Measurements from ENCODE around the gene KRT33B.

Gene KRT33B

GRCh38 chr17:41345992-41346391, 23.6 kb downstream of the KRT33B start:
- no peak for DNase-seq

GRCh38 chr17:41343029-41343428, 26.6 kb downstream of the KRT33B start:
- DNase-seq: no peak

- DNase-seq: no peak
Measured at GRCh38 chr17:41340934-41341861, 28.4 kb downstream of the KRT33B start.

GRCh38 chr17:41340494-41340893, 29.1 kb downstream of the KRT33B start:
- no peak for DNase-seq

- DNase-seq: no peak
Measured at GRCh38 chr17:41339571-41340172, 29.9 kb downstream of the KRT33B start.

GRCh38 chr17:41338961-41339485, 30.6 kb downstream of the KRT33B start:
- DNase-seq: no peak

- no peak for DNase-seq
Measured at GRCh38 chr17:41335747-41336146, 33.9 kb downstream of the KRT33B start.

GRCh38 chr17:41334385-41335305, 35.0 kb downstream of the KRT33B start:
- DNase-seq: no peak

GRCh38 chr17:41333836-41334235, 35.8 kb downstream of the KRT33B start:
- DNase-seq: no peak

GRCh38 chr17:41333098-41333497, 36.5 kb downstream of the KRT33B start:
- no peak for DNase-seq

- DNase-seq: no peak
Measured at GRCh38 chr17:41332239-41332638, 37.4 kb downstream of the KRT33B start.

GRCh38 chr17:41331606-41332005, 38.0 kb downstream of the KRT33B start:
- no peak for DNase-seq

GRCh38 chr17:41329279-41329948, 40.2 kb downstream of the KRT33B start:
- peak; percentile 63 for DNase-seq

GRCh38 chr17:41328207-41328606, 41.4 kb downstream of the KRT33B start:
- no peak for DNase-seq

- DNase-seq: no peak
Measured at GRCh38 chr17:41327411-41328120, 42.0 kb downstream of the KRT33B start.

- no peak for DNase-seq
Measured at GRCh38 chr17:41326173-41327145, 43.2 kb downstream of the KRT33B start.

GRCh38 chr17:41325611-41326010, 44.0 kb downstream of the KRT33B start:
- no peak for DNase-seq

GRCh38 chr17:41325126-41325525, 44.5 kb downstream of the KRT33B start:
- DNase-seq: no peak

GRCh38 chr17:41324180-41325075, 45.2 kb downstream of the KRT33B start:
- peak; percentile 38 for DNase-seq

Measured in NCI-H774 (cell line).